SK-N-SH (cell line): ENCODE results near the gene LRIT2. TPM values are rescaled to one million over a fixed set of nuclear protein-coding genes. Genes with fewer than 3 reads are reported as not detected.

Source experiments
- CTCF ChIA-PET: fragments of 300-600, 350-600 bp; formaldehyde crosslinking; extraction: SDS; loops from one replicate; lab custom pipeline; 2021; lab: Yijun Ruan, JAX
- POLR2A ChIA-PET: fragments of 350-600 bp; sonication (Branson Sonifier 250); formaldehyde crosslinking; extraction: SDS; loops from one replicate; lab custom pipeline; 2020; ENCODE audit warnings: antibody characterized with exemption, inconsistent platforms; lab: Yijun Ruan, JAX
- DNase-seq: peaks from one replicate; pipeline ENCODE4 v3.0.0; 2012
- H2AFZ ChIP-seq: fragments of 200-600 bp; sonication (generic); 2 replicates; pipeline ENCODE4 v1.8.1; 2016; ENCODE audit warnings: antibody characterized with exemption, mild to moderate bottlenecking, low read depth
- H3F3A ChIP-seq: fragments of 200-600 bp; sonication (generic); replicated peaks from 2 replicates; pipeline ENCODE3; 2016; ENCODE audit warnings: antibody characterized with exemption, mild to moderate bottlenecking; ENCODE audit not compliant: insufficient read depth
- H3K27ac ChIP-seq, 2 experiments: fragments of 200-500 bp in 1 of 2; fragments of 200-600 bp in 1 of 2; sonication (Bioruptor generic) in 1 of 2; sonication (generic), shearing (Covaris generic) in 1 of 2; 2 replicates each; pipeline versions ENCODE4 v1.5.1 to v1.6.1; 2014 to 2016; ENCODE audit warnings: low read depth in 2 of 2, inconsistent platforms in 1 of 2, low read length in 1 of 2, mild to moderate bottlenecking in 1 of 2, mixed read lengths in 1 of 2
- H3K27me3 ChIP-seq: fragments of 200-600 bp; sonication (generic), shearing (Covaris generic); 2 replicates; pipeline ENCODE4 v1.6.1; 2016; ENCODE audit warnings: mixed run types; ENCODE audit not compliant: insufficient read depth
- H3K36me3 ChIP-seq, 2 experiments: fragments of 200-500 bp in 1 of 2; fragments of 200-600 bp in 1 of 2; sonication (Bioruptor generic) in 1 of 2; sonication (generic) in 1 of 2; replicated peaks in 1 of 2; 2 replicates each; pipeline versions ENCODE3 to v1.5.1; 2014 to 2016; ENCODE audit warnings: low read length in 1 of 2, mild to moderate bottlenecking in 1 of 2; ENCODE audit not compliant: insufficient read depth in 2 of 2, control insufficient read depth in 1 of 2
- H3K4me1 ChIP-seq, 2 experiments: fragments of 200-500 bp in 1 of 2; fragments of 200-600 bp in 1 of 2; sonication (Bioruptor generic) in 1 of 2; sonication (generic), shearing (Covaris generic) in 1 of 2; 2 replicates each; pipeline versions ENCODE4 v1.5.1 to v1.6.1; 2014 to 2016; ENCODE audit warnings: low read depth in 1 of 2, low read length in 1 of 2, mixed run types in 1 of 2; ENCODE audit not compliant: insufficient read depth in 2 of 2, control insufficient read depth in 1 of 2
- H3K4me2 ChIP-seq: fragments of 200-600 bp; sonication (generic), shearing (Covaris generic); 2 replicates; pipeline ENCODE4 v1.6.1; 2017; ENCODE audit warnings: mixed run types
- H3K4me3 ChIP-seq, 2 experiments: fragments of 200-500 bp in 1 of 2; fragments of 200-600 bp in 1 of 2; sonication (Bioruptor generic) in 1 of 2; sonication (generic), shearing (Covaris generic) in 1 of 2; 2 replicates each; pipeline versions ENCODE4 v1.5.1 to v1.8.1; 2014 to 2016; ENCODE audit warnings: low read depth in 2 of 2, inconsistent platforms in 1 of 2, low read length in 1 of 2, mild to moderate bottlenecking in 1 of 2, mixed read lengths in 1 of 2, moderate library complexity in 1 of 2
- H3K79me2 ChIP-seq: fragments of 200-600 bp; sonication (generic); 2 replicates; pipeline ENCODE4 v1.8.1; 2017; ENCODE audit warnings: mild to moderate bottlenecking; ENCODE audit not compliant: insufficient read depth
- H3K9ac ChIP-seq: fragments of 200-600 bp; sonication (generic); 2 replicates; pipeline ENCODE4 v1.6.1; 2017; ENCODE audit warnings: mixed run types
- H3K9me2 ChIP-seq: fragments of 200-600 bp; sonication (generic); 2 replicates; pipeline ENCODE4 v1.6.1; 2017; ENCODE audit warnings: mixed run types
- H3K9me3 ChIP-seq: fragments of 200-600 bp; sonication (generic); 2 replicates; pipeline ENCODE4 v1.6.1; 2017; ENCODE audit warnings: mixed run types, mild to moderate bottlenecking, moderate library complexity
- H4K20me1 ChIP-seq: fragments of 200-600 bp; sonication (generic); 2 replicates; pipeline ENCODE4 v1.6.1; 2017; ENCODE audit warnings: mild to moderate bottlenecking, mixed run types; ENCODE audit not compliant: insufficient read depth
- EZH2phosphoT487 ChIP-seq: fragments of 200-600 bp; sonication (generic); IDR thresholded peaks from 2 replicates; pipeline ENCODE4 v1.6.1; 2017; ENCODE audit warnings: low read depth, mixed run types, mild to moderate bottlenecking, antibody characterized with exemption, moderate library complexity, borderline replicate concordance
- FOXJ3 ChIP-seq: sonication (generic); formaldehyde crosslinking; IDR thresholded peaks from 2 replicates; pipeline ENCODE4 v1.5.1; 2020; ENCODE audit warnings: mild to moderate bottlenecking, missing genetic modification reagents
- GATA2 ChIP-seq: sonication (generic); formaldehyde crosslinking; IDR thresholded peaks from 2 replicates; pipeline ENCODE4 v1.5.0; 2020; ENCODE audit warnings: mild to moderate bottlenecking, missing genetic modification reagents
- MEF2A ChIP-seq: IDR thresholded peaks from 2 replicates; pipeline ENCODE4 v1.4.0; 2012; ENCODE audit warnings: low read depth, borderline replicate concordance
- RCOR1 ChIP-seq: fragments of 150-350 bp; IDR thresholded peaks from 2 replicates; pipeline ENCODE4 v1.6.1; 2017; ENCODE audit warnings: antibody characterized with exemption, low read length
- RXRA ChIP-seq: IDR thresholded peaks from 2 replicates; pipeline ENCODE4 v1.4.0; 2012; ENCODE audit warnings: low read depth, mild to moderate bottlenecking, borderline replicate concordance
- SMC3 ChIP-seq: IDR thresholded peaks from 2 replicates; pipeline ENCODE4 v1.6.1; 2012; ENCODE audit warnings: low read depth, low read length, improper control_type of control experiment
- TAF1 ChIP-seq: IDR thresholded peaks from 2 replicates; pipeline ENCODE4 v1.6.1; 2012; ENCODE audit warnings: low read depth, mild to moderate bottlenecking, low read length, moderate library complexity, borderline replicate concordance
- YY1 ChIP-seq: IDR thresholded peaks from 2 replicates; pipeline ENCODE4 v1.4.0; 2012; ENCODE audit warnings: low read depth, mild to moderate bottlenecking
- WGBS: methylation state at CpG from one replicate; pipeline ENCODE4 v1.1.6; 2017; ENCODE audit warnings: low lambda C conversion rate; 5-methylcytosine and 5-hydroxymethylcytosine counted together
- polyA plus RNA-seq, 3 experiments: library from polyadenylated mRNA; depleted of rRNA; stranded (reverse); fragments of >200 nt; gene quantifications; 2 replicates each; pipeline ENCODE4 v1.2.3, GENCODE V29; 2012
- TF ChIP-seq, protein P1 (sequence below): IDR thresholded peaks from 2 replicates; pipeline ENCODE4; 2012
- TF ChIP-seq, protein P2 (sequence below): fragments of 150-350 bp; IDR thresholded peaks from 2 replicates; pipeline ENCODE4 v1.6.1; 2016; ENCODE audit warnings: mild to moderate bottlenecking, low read depth, low read length
- TF ChIP-seq, protein P3 (sequence below): fragments of 200-600 bp; sonication (generic); IDR thresholded peaks from 2 replicates; pipeline ENCODE4 v1.6.1; 2017; ENCODE audit warnings: antibody characterized with exemption, mild to moderate bottlenecking, moderate library complexity

Gene LRIT2
- polyA plus RNA-seq, 1 of the 3 experiments (the other 2 are of a cell fraction), result not detected

DNA sequence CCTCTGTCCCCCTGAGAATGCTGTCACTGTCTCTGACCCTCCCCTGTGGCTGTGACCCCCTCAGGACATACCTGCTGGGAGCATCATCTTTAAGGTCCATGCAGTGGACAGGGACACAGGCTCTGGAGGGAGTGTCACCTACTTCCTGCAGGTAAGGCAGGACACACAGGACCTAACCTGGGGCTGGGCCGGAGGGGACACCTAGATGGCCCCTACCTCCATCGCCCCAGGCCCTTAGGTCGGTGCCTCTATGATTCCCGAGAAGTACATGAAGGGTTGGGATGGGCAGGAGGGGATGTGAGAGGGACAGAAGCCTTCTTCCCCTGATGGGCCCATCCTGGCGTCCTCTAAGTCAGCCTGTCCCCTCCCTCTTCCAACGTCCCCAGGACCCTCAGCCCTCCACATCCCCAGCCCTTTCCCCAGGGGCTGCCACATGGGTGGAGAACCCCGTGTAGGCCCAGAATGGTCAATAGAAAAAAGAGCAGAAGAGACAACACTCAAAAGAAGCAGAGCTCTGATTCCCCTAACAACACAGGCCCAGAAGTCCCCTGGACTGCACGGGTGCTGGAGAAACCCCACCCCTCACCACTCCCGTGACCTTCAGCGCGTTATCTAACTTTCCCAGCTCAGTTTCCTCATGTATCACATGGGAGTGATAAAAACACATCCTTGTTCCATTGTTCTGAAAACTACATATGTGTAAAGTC, 24.7 kb downstream of the LRIT2 start:
- TF ChIP-seq TAF1 (no peak), GATA2 (CRISPR knock-in tag) (no peak), MEF2A (no peak), EZH2phosphoT487 (no peak), YY1 (no peak), RCOR1 (no peak), RXRA (no peak), SMC3 (no peak), FOXJ3 (CRISPR knock-in tag) (no peak)
- TF ChIP-seq, protein P1, sequence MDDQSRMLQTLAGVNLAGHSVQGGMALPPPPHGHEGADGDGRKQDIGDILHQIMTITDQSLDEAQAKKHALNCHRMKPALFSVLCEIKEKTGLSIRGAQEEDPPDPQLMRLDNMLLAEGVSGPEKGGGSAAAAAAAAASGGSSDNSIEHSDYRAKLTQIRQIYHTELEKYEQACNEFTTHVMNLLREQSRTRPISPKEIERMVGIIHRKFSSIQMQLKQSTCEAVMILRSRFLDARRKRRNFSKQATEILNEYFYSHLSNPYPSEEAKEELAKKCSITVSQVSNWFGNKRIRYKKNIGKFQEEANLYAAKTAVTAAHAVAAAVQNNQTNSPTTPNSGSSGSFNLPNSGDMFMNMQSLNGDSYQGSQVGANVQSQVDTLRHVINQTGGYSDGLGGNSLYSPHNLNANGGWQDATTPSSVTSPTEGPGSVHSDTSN, result no peak
- TF ChIP-seq, protein P2, sequence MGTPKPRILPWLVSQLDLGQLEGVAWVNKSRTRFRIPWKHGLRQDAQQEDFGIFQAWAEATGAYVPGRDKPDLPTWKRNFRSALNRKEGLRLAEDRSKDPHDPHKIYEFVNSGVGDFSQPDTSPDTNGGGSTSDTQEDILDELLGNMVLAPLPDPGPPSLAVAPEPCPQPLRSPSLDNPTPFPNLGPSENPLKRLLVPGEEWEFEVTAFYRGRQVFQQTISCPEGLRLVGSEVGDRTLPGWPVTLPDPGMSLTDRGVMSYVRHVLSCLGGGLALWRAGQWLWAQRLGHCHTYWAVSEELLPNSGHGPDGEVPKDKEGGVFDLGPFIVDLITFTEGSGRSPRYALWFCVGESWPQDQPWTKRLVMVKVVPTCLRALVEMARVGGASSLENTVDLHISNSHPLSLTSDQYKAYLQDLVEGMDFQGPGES, result no peak
- TF ChIP-seq, protein P3, sequence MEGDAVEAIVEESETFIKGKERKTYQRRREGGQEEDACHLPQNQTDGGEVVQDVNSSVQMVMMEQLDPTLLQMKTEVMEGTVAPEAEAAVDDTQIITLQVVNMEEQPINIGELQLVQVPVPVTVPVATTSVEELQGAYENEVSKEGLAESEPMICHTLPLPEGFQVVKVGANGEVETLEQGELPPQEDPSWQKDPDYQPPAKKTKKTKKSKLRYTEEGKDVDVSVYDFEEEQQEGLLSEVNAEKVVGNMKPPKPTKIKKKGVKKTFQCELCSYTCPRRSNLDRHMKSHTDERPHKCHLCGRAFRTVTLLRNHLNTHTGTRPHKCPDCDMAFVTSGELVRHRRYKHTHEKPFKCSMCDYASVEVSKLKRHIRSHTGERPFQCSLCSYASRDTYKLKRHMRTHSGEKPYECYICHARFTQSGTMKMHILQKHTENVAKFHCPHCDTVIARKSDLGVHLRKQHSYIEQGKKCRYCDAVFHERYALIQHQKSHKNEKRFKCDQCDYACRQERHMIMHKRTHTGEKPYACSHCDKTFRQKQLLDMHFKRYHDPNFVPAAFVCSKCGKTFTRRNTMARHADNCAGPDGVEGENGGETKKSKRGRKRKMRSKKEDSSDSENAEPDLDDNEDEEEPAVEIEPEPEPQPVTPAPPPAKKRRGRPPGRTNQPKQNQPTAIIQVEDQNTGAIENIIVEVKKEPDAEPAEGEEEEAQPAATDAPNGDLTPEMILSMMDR, result no peak
- no peak overlapping the region for H3K4me3 ChIP-seq
- no peak overlapping the region for H3K4me2 ChIP-seq
- CTCF ChIA-PET, result interaction anchor here (1.0 to 2.0 kb wide), 2 partner anchors 51 to 52 kb away, joined by 3 to 9 read pairs; no protein-coding TSS in a partner anchor
- H3K9ac ChIP-seq, result no peak overlapping the region
- POLR2A ChIA-PET, result no interaction called here
- no peaks in the 10 kb centered on the region for H3K79me2 ChIP-seq
- no peak overlapping the region for H3K27ac ChIP-seq
- H3K27me3 ChIP-seq, result no peaks in the 10 kb centered on the region
- no peaks in the 10 kb centered on the region for H3K9me2 ChIP-seq
- H3K4me1 ChIP-seq, result no peaks in the 10 kb centered on the region
- no peaks in the 10 kb centered on the region for H3K9me3 ChIP-seq
- no peak for DNase-seq
- no peak overlapping the region for H2AFZ ChIP-seq
- H3K36me3 ChIP-seq, result no peaks in the 10 kb centered on the region
- H3F3A ChIP-seq, result no peaks in the 10 kb centered on the region
- no peaks in the 10 kb centered on the region for H4K20me1 ChIP-seq
- WGBS, result 50% methylated on average over 8 of the region's 11 CpGs
